ENCODE measurements around the gene FAM98C. TPM values are rescaled to one million over a fixed set of nuclear protein-coding genes. Genes with fewer than 3 reads are reported as not detected.
A peak's percentile ranks its signal among the peaks of the same experiment; 100 is the strongest.
"Not testable (repeated sequence)": the region's sequence is repeated elsewhere in the genome, so short reads cannot be mapped to it uniquely, and the experiment has no call there.

Gene FAM98C
- total RNA-seq, 2 experiments from 2014 or later = 21.9 to 31.1 TPM

DNA sequence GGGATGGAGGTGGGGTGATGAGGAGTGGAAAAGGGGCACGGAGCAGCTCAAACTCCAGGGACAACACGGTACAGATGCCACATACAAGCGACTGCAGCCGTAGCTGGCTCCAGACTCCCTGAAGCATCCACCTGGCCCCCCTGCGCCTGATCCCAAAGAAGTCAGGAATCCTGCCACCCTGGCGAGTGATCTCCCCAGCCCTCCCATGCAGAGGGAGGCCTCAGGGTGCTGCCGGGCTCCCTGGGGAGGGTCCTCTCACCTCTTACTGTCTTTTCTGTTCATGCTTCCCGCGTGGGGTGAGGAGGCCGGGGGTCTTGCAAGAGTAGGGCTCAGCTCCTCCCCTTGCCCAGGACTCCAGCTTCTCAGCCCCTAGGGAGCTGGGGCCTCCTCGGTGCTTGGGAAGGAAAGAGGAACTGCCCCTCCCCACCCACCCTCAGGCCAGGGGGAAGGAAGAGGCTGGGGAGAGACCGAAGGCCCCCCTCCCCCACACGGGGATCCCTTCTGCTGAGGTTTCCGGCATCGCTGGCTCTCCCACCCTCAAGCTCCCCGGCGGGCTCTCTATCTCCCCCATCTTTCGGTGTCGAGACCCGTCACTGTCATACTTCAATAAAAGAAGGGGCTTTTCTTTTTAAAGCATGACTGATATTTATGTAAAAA, 23.0 kb downstream of the FAM98C start, which contains the start of gene RASGRP4:
TSS of gene RASGRP4 (minus strand) at position 410 of the 657 bp plus-strand sequence. CDS start at position 282, 128 bp downstream.
- Histone ChIP-seq H3K9me3 (ENCODE audit: low read length) (no peaks in the 10 kb centered on the region), H3K4me3 (ENCODE audit: low read depth, low read length, poor library complexity, severe bottlenecking) (no peak within 1 kb of the TSS), H2AFZ (ENCODE audit: low read length) (no peak within 1 kb of the TSS), H3K9me2 (ENCODE audit: insufficient read depth, low read length) (no peaks in the 10 kb centered on the region), H3K79me2 (ENCODE audit: insufficient read depth, low read depth, low read length) (no peaks in the 10 kb centered on the region), H3K27ac (ENCODE audit: low read depth, low read length, poor library complexity, severe bottlenecking) (no peak within 1 kb of the TSS), H3K36me3 (ENCODE audit: insufficient read depth, low read length) (no peaks in the 10 kb centered on the region), H3K4me2 (ENCODE audit: low read length) (0 out of 2 replicates have a peak within 1 kb of the TSS, but pooled peaks have one; percentile 0), H3K4me1 (ENCODE audit: insufficient read depth, low read length, poor library complexity, severe bottlenecking) (no peaks in the 10 kb centered on the region), H4K20me1 (ENCODE audit: insufficient read depth, low read length) (no peaks in the 10 kb centered on the region)
- no peak for DNase-seq (ENCODE audit: low spot score)
- intact Hi-C loops (cut with micrococcal nuclease; ENCODE audit: unreplicated experiment) = no loop called here
- TF ChIP-seq EZH2phosphoT487 (IDR thresholded peaks at IDR 0.05; ENCODE audit: borderline replicate concordance, low read depth, low read length) = no peak
- TF ChIP-seq, protein P1, sequence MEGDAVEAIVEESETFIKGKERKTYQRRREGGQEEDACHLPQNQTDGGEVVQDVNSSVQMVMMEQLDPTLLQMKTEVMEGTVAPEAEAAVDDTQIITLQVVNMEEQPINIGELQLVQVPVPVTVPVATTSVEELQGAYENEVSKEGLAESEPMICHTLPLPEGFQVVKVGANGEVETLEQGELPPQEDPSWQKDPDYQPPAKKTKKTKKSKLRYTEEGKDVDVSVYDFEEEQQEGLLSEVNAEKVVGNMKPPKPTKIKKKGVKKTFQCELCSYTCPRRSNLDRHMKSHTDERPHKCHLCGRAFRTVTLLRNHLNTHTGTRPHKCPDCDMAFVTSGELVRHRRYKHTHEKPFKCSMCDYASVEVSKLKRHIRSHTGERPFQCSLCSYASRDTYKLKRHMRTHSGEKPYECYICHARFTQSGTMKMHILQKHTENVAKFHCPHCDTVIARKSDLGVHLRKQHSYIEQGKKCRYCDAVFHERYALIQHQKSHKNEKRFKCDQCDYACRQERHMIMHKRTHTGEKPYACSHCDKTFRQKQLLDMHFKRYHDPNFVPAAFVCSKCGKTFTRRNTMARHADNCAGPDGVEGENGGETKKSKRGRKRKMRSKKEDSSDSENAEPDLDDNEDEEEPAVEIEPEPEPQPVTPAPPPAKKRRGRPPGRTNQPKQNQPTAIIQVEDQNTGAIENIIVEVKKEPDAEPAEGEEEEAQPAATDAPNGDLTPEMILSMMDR (conservative IDR thresholded peaks at IDR 0.05; ENCODE audit: low read length) = no peak
- BruUV-seq (replicated peaks) = no TSS peak
- POLR2A ChIA-PET = interaction anchor here (0.6 kb wide), 2 partner anchors 134 to 154 kb away, joined by 3 read pairs; no protein-coding TSS in a partner anchor
- CTCF ChIA-PET (ENCODE audit: unreplicated experiment) = interaction anchor here (0.6 kb wide), 1 partner anchor 222 kb away, joined by 3 read pairs; the partner anchor contains the start of gene ACTN4

DNA sequence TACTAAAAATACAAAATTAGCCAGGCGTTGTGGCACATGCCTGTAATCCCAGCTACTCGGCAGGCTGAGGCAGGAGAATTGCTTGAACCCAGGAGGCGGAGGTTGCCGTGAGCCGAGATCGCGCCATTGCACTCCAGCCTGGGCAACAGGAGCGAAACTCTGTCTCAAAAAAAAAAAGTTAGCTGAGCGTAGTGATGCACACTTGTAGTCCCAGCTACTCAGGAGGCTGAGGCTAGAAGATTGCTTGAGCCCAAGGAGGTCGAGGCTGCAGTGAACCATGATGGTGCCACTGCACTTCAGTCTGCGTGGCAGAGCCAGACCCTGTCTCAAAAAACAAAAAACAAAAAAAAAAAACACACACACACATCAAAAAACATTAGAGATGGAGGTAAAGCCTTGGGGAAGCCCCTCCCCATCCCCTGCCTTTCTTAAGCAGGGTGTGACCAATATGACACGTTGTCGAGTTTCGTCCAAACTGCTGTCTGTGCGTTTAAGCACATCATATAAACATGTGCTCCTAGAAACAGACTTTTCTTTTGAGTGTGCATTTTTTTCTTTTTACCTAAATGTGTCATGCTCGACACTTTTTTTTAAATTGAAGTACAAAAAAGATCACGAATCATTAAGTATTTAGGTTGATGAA, 24.3 kb downstream of the FAM98C start:
- POLR2A ChIA-PET; BruUV-seq (replicated peaks); H3K4me1 ChIP-seq (ENCODE audit: insufficient read depth, low read length, poor library complexity, severe bottlenecking); H3K4me3 ChIP-seq (ENCODE audit: low read depth, low read length, poor library complexity, severe bottlenecking); H3K9me3 ChIP-seq (ENCODE audit: low read length); H3K27ac ChIP-seq (ENCODE audit: low read depth, low read length, poor library complexity, severe bottlenecking); H3K79me2 ChIP-seq (ENCODE audit: insufficient read depth, low read depth, low read length); DNase-seq (ENCODE audit: low spot score); H2AFZ ChIP-seq (ENCODE audit: low read length); H3K36me3 ChIP-seq (ENCODE audit: insufficient read depth, low read length); intact Hi-C loops (cut with micrococcal nuclease; ENCODE audit: unreplicated experiment); CTCF ChIA-PET (ENCODE audit: unreplicated experiment); H4K20me1 ChIP-seq (ENCODE audit: insufficient read depth, low read length); H3K9me2 ChIP-seq (ENCODE audit: insufficient read depth, low read length): not testable (repeated sequence)
- 0 out of 2 replicates have a peak overlapping the region, but pooled peaks have one; percentile 0 for H3K4me2 ChIP-seq (ENCODE audit: low read length)

DNA sequence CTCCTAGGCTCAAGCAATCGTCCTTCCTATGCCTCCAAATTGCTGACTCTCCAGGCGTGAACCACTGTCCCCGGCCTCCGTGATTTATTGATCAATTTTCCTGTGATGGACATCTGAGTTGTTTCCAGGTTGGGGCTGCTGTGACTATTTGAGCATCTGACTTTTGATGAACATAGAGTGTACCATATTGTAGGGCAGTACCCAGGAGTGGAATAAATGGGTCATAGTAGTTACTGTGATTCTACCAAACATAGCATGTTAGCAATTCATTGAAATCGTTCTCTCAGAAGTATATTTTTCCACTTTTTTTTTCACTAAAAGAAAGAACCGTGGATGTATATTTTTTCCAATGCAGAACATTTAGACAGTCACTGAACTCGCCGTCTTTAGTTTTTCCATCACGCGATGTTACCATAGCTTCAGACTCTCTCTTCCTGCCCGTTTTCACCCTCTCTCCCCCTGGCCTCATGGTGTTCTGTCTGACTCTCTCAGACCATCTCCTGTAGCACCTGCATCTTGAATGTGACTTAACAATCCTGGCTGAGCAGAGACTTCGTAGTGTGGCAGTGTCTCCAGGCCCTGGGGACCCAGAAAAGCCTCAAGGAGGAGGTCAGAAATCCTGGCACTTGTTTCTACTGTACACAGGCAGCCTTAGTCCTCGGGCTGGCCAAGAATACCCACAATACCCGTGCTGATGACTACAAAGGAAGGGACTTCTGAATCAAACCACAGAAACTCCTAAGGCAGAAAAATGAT, 26.3 kb downstream of the FAM98C start:
- intact Hi-C loops (cut with micrococcal nuclease; ENCODE audit: unreplicated experiment) = no loop called here
- H4K20me1 ChIP-seq (ENCODE audit: insufficient read depth, low read length) = no peaks in the 10 kb centered on the region
- BruUV-seq (replicated peaks) = no TSS peak
- no peak overlapping the region for H2AFZ ChIP-seq (ENCODE audit: low read length)
- DNase-seq (ENCODE audit: low spot score) = no peak
- POLR2A ChIA-PET = no interaction called here
- no peaks in the 10 kb centered on the region for H3K79me2 ChIP-seq (ENCODE audit: insufficient read depth, low read depth, low read length)
- H3K4me1 ChIP-seq (ENCODE audit: insufficient read depth, low read length, poor library complexity, severe bottlenecking) = no peaks in the 10 kb centered on the region
- no peak overlapping the region for H3K4me3 ChIP-seq (ENCODE audit: low read depth, low read length, poor library complexity, severe bottlenecking)
- no peak for TF ChIP-seq EZH2phosphoT487 (IDR thresholded peaks at IDR 0.05; ENCODE audit: borderline replicate concordance, low read depth, low read length)
- TF ChIP-seq, protein P1 (conservative IDR thresholded peaks at IDR 0.05; ENCODE audit: low read length) = no peak
- H3K36me3 ChIP-seq (ENCODE audit: insufficient read depth, low read length) = no peaks in the 10 kb centered on the region
- no peaks in the 10 kb centered on the region for H3K9me3 ChIP-seq (ENCODE audit: low read length)
- H3K4me2 ChIP-seq (ENCODE audit: low read length) = no peak overlapping the region
- CTCF ChIA-PET (ENCODE audit: unreplicated experiment) = no interaction called here
- no peak overlapping the region for H3K27ac ChIP-seq (ENCODE audit: low read depth, low read length, poor library complexity, severe bottlenecking)
- no peaks in the 10 kb centered on the region for H3K9me2 ChIP-seq (ENCODE audit: insufficient read depth, low read length)

Data from OCI-LY7 (cell line).